Activated naive CD4-positive, alpha-beta T cell treated with anti-CD3 and anti-CD28 coated beads, Interleukin-2, amount 50 U/mL, for 16 hours (primary cell): ENCODE results near the gene ADAM17.
"Not testable (repeated sequence)": the region's sequence is repeated elsewhere in the genome, so short reads cannot be mapped to it uniquely, and the experiment has no call there.

Experiments used
- DNase-seq: peaks from one replicate; pipeline ENCODE4 v3.0.0-alpha.2; 2020

ADAM17 gene

DNA sequence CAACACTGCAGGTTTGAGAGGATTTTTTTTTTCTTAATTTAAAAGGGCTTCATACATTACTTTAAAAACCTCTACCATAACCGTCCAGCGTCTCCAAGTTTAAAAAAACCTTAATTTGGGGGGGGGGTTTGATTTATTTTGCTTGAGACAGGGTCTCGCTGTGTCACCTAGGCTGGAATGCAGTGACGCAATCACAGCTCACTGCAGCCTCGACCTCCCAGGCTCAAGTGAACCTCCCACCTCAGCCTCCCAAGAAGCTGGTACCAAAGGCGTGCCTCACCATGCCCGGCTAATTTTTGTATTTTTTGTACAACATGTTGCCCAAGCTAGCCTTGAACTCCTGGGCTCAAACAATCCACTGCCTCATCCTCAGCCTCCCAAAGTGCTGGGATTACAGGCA, 36.9 kb downstream of the ADAM17 start:
- DNase-seq = no peak

DNA sequence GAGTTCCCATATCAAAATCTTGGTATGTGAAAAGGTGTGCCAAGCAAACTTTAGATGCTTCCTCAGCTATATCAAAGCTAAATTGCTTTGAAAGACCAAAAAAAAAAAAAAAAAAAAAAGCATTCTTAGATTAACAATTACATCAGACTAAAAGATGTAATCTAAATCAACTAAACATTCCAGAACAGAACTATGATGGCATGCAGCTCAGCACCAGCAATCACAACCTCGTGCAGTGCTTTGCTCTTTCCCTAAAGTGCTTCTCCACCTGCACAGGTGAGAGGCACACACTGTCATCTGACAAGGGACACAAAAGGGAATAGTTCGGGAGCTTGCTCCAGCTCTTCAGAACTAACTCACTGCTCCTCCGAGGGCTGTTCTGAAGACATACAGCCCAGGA, 37.5 kb downstream of the ADAM17 start:
- DNase-seq = no peak

DNA sequence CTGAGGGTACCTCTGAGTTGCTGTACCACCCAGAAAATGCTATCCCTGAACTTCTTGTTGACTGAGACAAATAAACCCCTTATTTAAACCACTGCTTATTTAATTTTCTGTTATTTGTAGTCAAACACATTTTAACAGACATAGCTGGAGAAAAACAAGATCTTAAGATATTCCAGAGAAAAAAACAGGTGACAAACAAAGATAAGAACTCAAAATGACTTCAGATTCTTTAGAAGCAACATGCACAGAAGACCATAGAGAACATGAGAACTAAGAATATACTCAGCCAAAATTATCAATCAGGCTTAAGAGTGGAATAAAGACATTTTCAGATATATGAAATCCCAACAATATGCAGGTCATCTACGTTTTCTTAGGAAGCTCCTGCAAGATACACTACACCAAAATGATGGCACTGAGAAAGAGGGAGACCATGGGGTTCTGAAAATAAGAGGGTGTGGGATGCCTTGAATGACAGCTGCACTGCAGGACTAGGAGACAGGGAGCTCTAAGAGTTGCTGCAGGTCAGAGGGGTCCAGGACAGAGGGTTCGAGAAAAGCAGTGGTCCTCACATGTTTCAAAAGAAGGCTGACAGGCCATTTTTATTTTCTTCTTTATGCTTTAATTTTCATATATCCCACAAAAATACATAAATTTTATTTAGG, 38.4 kb downstream of the ADAM17 start:
- DNase-seq = no peak

DNA sequence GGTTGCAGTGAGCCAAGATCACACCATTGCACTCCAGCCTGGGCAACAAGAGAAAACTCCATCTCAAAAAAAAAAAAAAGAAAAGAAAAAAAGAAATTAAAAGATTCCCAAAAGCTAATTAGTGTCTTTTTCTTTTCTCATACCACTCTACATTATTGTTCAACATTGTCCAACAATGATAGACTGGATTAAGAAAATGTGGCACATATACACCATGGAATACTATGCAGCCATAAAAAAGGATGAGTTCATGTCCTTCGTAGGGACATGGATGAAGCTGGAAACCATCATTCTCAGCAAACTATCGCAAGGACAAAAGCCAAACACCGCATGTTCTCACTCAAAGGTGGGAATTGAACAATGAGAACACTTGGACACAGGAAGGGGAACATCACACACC, 41.7 kb downstream of the ADAM17 start:
- DNase-seq = not testable (repeated sequence)

DNA sequence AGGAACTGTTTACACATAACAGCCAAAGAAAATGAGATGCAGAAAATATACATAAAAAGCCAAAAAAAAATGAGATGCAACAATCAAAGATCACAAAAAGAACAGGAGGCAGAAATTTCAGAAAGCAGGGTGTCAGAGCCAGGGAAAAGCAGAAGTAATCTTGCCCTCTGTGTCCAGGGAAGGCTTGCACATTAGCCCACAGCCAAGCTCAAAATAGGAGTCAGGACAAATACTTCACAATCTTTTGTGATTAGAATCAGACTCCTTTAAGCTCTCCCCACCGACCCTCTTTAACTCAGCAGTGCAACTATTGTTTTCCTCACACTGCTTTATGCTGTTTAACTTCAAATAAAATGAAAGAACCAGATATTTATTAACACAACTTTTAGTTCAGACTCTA, 46.7 kb downstream of the ADAM17 start:
- no peak for DNase-seq

DNA sequence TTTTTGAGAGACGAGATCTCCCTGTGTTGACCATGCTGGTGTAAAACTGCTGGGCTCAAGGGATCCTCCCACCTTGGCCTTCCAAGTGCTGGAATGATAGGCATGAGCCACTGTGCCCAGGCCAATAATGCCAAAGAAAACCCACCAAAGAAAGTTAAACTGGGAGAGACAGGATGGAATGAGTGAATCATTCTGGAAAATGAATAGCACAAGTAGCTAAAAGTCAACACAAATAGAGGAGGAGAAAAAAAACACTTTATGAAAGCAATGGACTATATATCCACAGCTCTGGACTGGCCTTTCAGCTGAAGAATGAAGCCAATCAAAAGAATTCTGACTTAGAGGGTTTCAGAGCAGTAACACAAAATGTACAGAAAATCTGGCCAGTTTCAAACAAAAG, 57.4 kb downstream of the ADAM17 start:
- no peak for DNase-seq

DNA sequence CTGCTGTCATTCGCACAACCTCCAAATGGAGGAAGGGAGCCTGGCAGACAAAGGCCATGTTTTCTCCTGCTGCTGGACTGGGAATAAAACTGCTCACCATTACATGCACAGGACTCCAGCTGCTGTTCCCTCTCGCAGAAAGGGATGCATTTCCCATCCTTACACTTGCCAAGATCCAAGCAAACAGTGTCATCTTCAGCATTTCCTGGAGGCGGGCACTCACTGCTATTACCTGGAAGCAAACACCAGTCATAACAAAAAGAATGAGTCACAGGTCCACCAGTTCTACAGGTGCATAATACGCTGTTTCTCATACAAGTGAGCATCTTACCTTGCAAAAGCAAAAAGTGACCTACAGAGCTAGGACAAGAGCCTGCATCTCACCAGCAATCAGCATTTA, 58.6 kb downstream of the ADAM17 start:
- no peak for DNase-seq

DNA sequence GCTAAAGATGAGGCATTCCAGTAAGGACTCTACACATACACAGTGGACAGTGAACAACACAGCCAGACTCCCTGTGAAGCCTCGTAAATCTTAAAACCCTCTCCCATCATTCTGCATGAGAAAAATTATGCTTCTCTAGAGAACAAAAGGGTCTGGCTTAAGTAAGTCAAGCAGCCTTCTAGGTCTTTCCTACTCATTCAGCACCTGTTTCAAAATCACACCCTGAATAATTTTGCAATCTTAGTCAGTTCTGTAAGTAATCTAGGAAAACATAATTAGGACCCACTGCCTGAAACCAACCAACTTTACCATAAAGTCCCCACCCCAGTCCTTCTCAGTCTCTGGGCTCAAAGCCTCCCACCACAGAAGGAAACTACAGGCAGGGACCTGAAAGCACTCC, 61.5 kb downstream of the ADAM17 start:
- no peak for DNase-seq

DNA sequence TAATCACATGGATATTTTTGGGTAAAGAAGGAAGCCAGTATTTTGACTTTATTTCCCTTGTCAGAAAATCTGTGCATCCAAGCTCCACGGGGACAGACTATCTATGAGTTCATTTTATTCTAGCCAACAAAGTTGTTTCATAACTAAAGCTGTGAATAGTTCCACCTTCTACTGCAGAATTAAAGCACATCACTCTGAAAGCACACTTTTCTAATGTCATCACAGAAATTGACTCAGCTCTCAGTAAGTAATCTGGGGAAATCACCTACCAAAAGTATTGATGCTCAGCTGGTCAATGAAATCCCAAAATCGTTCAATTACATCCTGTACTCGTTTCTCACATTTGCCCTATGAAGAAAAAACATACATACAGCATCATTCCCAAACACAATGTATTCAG, 62.2 kb downstream of the ADAM17 start:
- no peak for DNase-seq

DNA sequence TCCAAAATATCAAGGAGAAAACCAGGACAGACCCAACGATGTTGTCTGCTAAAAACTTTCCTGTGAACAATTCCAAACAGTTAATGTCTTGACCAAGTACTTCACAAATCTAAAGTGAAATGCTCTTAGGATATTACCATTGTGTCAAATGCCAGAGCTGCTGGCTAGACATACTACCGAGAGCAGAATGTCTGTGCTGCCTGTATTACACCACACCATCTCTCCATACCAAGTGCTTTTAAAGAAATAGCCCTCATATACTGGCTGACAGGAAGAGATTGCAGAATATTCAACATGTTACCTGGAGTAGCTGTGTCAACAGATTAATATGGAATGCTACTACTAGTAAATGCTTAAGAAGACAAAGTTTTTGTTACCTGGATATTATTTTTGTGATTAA, 62.7 kb downstream of the ADAM17 start:
- no peak for DNase-seq

DNA sequence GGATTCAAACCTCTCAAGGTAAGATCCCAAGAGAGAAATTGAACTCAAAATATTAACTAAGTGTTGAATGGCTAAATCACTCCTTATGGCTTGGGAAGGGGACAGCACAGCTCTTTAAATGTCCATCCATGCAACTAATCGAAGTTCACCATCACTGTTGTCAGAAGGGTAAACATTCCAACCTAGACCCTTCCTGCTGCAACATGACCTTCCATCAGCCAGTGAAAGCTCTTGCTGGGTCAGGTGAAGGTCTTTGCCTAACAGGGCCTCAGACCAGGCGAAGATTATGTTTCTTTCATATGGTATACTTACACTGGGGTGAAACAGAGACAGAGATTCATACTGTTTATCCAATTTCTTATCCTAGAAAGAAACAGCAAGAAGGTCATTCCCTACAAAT, 64.8 kb downstream of the ADAM17 start:
- no peak for DNase-seq

DNA sequence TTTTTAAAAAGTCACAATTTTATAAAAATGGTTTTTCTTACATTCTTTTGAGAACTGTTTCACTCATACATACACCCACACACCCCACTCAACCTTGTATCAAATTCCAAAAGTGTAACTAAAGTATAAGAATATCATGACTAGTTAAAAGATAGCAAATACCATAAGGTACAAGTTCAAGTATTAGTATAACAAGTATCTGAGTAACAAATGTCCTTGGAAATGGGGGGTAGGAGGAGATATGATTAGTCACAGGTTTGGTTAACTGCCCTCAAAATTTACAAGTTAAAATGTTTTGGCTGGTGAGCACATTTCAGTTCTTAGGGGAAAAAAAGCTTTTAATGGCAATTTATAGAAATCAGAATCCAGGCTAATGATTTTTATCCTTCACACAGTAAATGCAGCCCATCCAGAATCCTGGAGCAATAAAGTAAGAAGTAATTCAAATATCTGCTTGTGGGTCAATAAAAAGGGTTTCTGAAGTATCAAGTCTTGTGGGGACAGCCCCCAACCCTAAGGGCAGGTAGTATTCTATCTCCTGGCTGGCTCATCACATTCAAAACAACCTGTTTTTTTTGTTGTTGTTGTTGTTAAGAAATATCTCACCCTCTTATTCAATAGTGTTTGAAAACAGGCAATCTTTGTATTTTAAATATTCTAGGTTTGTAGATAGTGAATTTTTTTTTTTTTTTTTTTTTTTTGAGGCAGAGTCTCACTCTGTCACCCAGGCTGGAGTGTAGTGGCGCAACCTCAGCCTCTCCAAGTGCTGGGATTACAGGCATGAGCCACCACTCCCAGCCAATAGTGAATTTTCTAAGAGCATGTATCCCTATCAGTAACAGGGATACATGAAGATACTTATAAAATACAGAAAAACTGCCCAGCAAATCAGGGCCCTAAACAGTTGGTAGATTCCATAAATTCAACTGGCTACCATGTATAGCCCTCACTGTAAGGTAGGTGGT, 66.8 kb downstream of the ADAM17 start:
- no peak for DNase-seq

DNA sequence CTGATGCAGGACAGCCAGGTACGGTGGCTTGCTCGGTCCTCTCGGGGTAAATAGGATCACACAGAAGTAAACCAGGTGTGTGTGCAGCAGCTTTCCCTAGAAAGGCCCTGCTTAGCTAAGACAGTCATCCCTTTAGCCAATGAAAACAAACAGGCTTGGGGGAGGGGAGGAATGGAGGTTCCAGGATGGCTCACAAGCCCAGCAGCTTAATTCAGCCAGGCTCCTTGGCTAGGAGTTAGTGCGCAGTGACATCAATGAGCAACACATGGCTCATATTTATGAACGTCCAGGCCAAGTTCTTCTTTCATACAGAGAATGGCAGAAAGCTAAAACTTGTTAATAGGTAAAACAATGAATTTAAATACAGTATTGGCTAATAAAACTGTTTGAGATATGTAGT, 71.1 kb downstream of the ADAM17 start:
- no peak for DNase-seq

DNA sequence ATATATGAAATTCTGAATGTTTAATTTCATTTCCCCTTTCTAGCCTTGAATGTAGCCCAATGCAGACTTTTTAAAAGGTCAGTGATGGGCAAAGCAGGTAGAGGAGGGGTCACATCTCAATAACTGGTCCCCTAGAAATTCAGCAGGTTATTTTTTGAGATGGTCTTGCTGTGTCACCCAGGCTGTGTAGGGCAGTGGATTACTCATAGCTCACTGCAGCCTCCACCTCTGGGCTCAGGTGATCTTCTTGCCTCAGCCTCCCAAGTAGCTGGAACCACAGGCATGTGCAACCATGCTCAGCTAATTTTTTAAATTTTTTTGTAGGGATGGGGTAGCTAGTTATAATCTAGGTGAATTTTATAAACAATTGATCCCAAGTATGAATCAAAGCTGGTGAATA, 72.5 kb downstream of the ADAM17 start:
- DNase-seq = no peak

DNA sequence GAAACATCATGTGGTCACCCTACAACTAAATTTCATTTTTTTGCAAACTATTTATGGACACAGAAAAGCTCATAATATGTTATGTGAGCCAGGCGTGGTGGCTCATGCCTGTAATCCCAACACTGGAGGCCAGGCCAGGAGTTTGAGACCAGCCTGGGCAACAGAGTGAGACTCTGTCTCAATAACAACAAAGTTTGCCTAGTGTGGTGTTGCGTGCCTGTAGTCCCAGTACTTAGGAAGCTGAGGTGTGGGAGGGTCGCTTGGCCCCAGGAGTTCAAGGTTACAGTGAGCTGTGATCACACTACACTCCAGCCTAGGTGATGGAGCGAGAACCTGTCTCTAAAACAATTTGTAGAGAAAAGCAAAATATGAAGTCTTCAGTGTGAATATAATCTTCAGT, 75.5 kb downstream of the ADAM17 start:
- DNase-seq = no peak

DNA sequence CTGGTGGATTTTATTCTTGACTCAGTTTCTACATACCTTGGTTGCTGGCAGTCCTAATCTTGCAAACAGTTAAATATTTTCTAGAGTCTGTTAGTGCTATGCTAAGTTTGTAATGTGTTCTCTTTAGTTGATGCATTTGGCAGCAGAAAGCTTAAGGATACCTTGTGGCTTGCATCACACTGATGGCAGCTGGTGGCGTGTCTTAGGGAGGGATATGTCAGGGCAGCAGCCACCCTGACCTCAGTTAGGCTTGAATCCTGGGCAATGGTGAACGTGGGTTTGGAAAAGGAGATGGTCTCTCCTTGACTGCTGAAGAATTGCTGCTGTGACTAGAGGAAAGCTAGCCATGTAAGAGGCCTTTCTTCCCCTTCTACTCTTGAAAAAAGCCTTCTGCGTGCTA, 77.1 kb downstream of the ADAM17 start:
- no peak for DNase-seq

DNA sequence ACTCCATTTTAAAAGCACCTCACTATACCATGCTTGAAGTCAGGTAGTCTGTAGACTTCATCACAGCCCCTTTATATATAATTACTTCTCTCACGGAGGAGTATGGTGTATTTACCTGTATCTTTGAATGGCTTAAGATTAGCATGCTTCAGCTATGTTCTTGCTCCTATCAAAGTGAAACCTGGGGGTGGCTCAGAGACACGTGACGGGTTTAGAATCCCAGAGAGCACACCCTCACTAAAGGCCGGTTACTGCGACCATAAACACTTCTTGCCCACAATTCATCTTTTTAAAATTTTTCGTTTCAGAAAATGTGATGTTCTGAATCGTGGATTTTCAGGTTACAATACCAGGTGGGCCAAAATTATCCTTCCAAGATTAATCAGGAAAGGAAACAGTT, 77.7 kb downstream of the ADAM17 start:
- no peak for DNase-seq

DNA sequence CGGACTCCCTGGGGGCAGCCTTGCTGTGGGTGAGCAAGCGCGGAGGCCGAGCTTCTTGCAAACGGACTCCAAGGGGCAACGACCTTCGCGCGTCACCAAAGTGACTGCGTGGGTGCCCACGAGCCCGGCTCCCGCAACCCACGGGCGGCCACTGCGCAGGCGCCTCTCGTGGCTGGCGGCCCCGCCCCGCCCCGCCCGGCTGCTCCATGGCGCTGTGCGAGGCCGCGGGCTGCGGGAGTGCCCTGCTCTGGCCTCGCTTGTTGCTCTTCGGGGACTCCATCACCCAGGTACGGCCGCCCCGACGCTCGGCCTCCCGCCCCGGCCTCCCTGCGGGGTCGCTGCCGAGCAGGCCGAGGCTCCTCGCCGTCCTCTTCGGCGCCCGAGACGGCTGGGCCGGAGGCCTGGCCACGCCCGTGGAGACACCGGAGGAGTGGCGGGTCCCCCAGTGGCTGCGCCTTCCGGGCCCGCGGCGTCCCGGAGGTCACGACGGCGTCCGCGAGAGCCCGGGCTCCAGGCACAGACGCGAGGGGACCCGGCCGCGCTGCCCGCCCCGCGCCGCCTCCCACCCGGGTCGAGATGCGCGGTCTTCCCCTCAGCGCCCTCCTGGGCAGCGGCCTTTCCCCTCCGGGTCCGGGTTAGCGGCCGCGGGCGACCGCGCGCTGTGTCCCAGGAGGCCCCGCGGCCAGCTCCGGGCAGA, 81.1 kb downstream of the ADAM17 start, which contains the start of gene IAH1:
Gene IAH1 (plus strand): TSS at position 191 of the 697 bp plus-strand sequence. CDS start 16 bp downstream, at position 207.
- peak; percentile 81 for DNase-seq

DNA sequence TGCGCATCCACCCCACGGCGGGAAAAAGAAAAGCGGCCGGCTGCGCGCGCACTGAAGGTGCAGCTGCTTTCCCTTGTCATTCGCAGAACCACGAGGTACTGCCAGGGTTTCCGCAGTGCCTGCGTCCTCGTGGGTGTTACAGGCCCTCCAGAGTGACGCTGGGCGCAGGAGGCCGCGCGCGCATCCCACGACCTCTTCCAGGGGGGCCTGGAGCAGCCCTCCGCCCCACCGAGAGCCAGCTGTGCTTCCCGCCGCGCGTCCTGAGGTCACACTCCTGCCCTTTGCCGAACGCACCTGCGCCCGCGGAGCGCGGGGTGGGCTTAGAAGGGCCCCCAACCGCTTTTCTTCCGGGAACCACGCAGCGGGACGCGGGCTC, 81.7 kb downstream of the ADAM17 start:
- peak; percentile 75 for DNase-seq

DNA sequence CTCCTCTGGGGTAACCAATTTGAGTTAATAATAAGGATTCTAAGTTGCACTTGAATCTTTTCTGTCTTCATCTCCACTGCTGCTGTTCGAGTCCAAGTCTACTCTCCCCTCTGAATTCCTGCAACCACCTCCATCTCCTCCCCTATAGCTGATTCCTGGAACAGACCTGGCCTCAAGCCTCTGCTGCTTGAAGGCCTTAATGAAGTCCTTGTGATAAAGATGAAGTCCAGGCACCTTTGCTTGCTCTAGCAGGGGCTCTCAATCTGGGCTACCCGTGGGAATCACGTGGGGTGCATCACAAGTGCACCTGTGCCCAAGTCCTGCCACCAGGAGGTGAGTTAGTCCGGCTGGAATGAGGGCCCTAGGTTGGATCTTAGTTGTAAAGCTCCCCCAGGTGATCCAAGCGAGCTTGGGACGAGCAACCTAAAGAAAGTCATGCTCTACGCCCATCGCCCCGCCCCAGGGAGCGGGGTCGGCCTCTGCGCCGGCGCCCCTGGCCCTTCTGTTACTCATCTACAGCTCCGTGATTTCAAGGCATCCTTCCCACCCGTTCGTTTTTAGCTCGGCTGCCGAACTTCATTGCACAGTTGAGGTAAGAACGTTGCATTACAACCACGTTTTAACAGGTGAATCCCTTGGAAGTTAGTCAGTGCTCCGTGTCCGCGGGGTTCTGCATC, 82.2 kb downstream of the ADAM17 start:
- no peak for DNase-seq

DNA sequence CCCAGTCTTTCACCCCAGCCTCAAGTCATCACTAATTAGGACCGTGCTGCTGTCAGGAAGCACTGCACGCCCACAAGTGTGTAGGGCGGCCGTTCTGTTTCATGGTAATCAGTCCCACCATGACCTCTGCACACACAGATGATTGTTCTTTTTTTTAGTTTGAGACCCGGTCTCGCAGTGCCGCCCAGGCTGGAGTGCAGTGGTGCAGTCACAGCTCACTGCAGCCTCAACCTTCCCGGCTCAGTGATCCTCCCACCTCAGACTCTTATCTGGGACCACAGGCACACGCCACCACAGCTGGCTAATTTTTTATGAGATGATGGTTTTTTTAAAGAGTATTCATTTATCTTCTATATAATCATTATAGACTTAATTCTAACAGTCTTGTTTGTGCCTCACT, 83.1 kb downstream of the ADAM17 start:
- DNase-seq = no peak

DNA sequence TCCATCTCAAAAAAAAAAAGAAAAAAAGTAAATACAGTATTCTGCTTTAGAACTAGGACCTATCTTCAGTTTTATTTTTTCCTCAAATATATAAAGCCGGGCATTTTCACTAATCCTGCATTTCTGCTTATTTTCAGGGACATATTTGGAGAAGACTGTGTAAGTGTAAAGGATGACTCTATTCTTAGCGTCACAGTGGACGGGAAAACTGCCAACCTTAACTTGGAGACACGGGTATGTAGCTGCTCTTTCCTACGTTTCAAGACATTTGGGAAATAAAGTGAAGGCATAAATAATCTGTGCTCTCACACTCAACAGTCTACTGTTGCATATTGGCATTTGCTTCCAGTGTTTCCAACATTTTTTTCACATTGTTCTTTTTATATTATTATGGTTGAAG, 84.4 kb downstream of the ADAM17 start:
- DNase-seq = no peak

DNA sequence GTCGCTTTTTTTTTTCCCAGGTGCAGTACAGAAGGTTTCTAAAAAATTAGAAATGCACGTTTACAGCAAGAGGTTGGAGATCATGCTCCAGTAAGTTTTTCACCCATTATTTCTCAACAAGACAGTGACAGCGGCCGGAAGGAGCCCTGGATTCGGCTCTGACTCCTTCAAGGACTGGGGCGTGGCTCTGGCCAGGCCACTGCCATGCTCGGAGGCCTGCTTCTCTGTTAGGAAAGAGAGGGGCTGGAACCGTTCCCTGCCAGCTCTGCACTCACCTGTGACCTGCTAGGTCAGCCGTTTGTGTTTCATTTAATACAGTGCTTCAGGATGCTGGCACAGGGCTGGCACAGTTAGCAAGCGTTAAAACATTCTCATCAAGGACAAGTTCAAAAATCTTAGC, 87.9 kb downstream of the ADAM17 start:
- no peak for DNase-seq
